HEK293 (cell line): Measurements from ENCODE around the gene ADH4.
"Not testable (repeated sequence)": the region's sequence is repeated elsewhere in the genome, so short reads cannot be mapped to it uniquely, and the experiment has no call there.

Experiments used
- CTCF ChIA-PET: fragments of 350-600 bp; formaldehyde crosslinking; extraction: SDS; loops from one replicate; lab custom pipeline; 2021; ENCODE audit warnings: antibody characterized with exemption; lab: Yijun Ruan, JAX
- POLR2A ChIA-PET: fragments of 300-600 bp; formaldehyde crosslinking; extraction: SDS; loops from one replicate; lab custom pipeline; 2020; ENCODE audit warnings: antibody characterized with exemption, inconsistent platforms; lab: Yijun Ruan, JAX
- H3K27ac ChIP-seq: fragments of 200-500 bp; sonication (Bioruptor generic); 2 replicates; pipeline ENCODE4 v1.5.1; 2014; ENCODE audit warnings: low read depth, low read length, control low read depth, inconsistent platforms; ENCODE audit errors: extremely low read depth
- H3K36me3 ChIP-seq, 2 experiments: fragments of 200-500 bp in 1 of 2; sonication (Bioruptor generic) in 1 of 2; 1 replicate in 1 of 2; 2 replicates in 1 of 2; pipeline ENCODE4 v1.5.1; 2014 to 2017; ENCODE audit warnings: inconsistent platforms in 2 of 2, low read length in 2 of 2; ENCODE audit not compliant: control insufficient read depth in 2 of 2, insufficient read depth in 1 of 2
- H3K4me1 ChIP-seq: fragments of 200-500 bp; sonication (Bioruptor generic); 2 replicates; pipeline ENCODE4 v1.5.1; 2014; ENCODE audit warnings: mild to moderate bottlenecking, low read length, inconsistent platforms; ENCODE audit not compliant: control insufficient read depth, insufficient read depth
- H3K4me3 ChIP-seq: 2 replicates; pipeline ENCODE4 v1.5.1; 2011; ENCODE audit warnings: low read depth, mild to moderate bottlenecking, control low read depth, low read length, moderate library complexity
- H3K9me3 ChIP-seq: fragments of 200-500 bp; sonication (Bioruptor generic); 2 replicates; pipeline ENCODE4 v1.5.1; 2014; ENCODE audit warnings: low read depth, low read length, inconsistent platforms; ENCODE audit not compliant: control insufficient read depth, insufficient read depth
- BCL11A ChIP-seq: fragments of 450-650 bp; formaldehyde crosslinking; IDR thresholded peaks from 2 replicates; pipeline ENCODE4 v1.5.1; 2016; ENCODE audit warnings: low read depth, missing biosample characterization, missing genetic modification characterization
- KLF17 ChIP-seq: fragments of 450-650 bp; formaldehyde crosslinking; IDR thresholded peaks from 2 replicates; pipeline ENCODE4 v1.5.1; 2016; ENCODE audit warnings: missing biosample characterization, missing genetic modification characterization
- SALL2 ChIP-seq: fragments of 450-650 bp; formaldehyde crosslinking; IDR thresholded peaks from 2 replicates; pipeline ENCODE4 v1.5.0; 2017; ENCODE audit warnings: missing biosample characterization, mild to moderate bottlenecking, missing genetic modification characterization, borderline replicate concordance
- ZBTB8A ChIP-seq: fragments of 450-650 bp; formaldehyde crosslinking; IDR thresholded peaks from 2 replicates; pipeline ENCODE4 v1.5.1; 2016; ENCODE audit warnings: missing biosample characterization, missing genetic modification characterization
- ZFP41 ChIP-seq: fragments of 450-650 bp; formaldehyde crosslinking; IDR thresholded peaks from 2 replicates; pipeline ENCODE4 v1.5.1; 2016; ENCODE audit warnings: missing biosample characterization, missing genetic modification characterization, borderline replicate concordance
- ZNF132 ChIP-seq: fragments of 450-650 bp; formaldehyde crosslinking; IDR thresholded peaks from 2 replicates; pipeline ENCODE4 v1.5.1; 2017; ENCODE audit warnings: missing biosample characterization, missing genetic modification characterization, borderline replicate concordance
- ZNF2 ChIP-seq: fragments of 450-650 bp; formaldehyde crosslinking; IDR thresholded peaks from 2 replicates; pipeline ENCODE4 v1.5.1; 2016; ENCODE audit warnings: missing biosample characterization, missing genetic modification characterization
- ZNF302 ChIP-seq: fragments of 450-650 bp; formaldehyde crosslinking; IDR thresholded peaks from 2 replicates; pipeline ENCODE4 v1.5.1; 2016; ENCODE audit warnings: missing biosample characterization, missing genetic modification characterization, low read depth
- ZNF610 ChIP-seq: fragments of 450-650 bp; formaldehyde crosslinking; IDR thresholded peaks from 2 replicates; pipeline ENCODE4 v1.5.1; 2016; ENCODE audit warnings: missing biosample characterization, missing genetic modification characterization, borderline replicate concordance
- ZNF707 ChIP-seq: fragments of 450-650 bp; formaldehyde crosslinking; IDR thresholded peaks from 2 replicates; pipeline ENCODE4 v1.5.1; 2016; ENCODE audit warnings: missing biosample characterization, missing genetic modification characterization
- ZNF777 ChIP-seq: fragments of 450-650 bp; formaldehyde crosslinking; IDR thresholded peaks from 2 replicates; pipeline ENCODE4 v1.5.1; 2017; ENCODE audit warnings: missing biosample characterization, missing genetic modification characterization, borderline replicate concordance
- TF ChIP-seq, protein P1 (sequence below): fragments of 450-650 bp; formaldehyde crosslinking; IDR thresholded peaks from 2 replicates; pipeline ENCODE4 v1.5.1; 2016; ENCODE audit warnings: missing biosample characterization, missing genetic modification characterization
- TF ChIP-seq, protein P2 (sequence below): fragments of 450-650 bp; formaldehyde crosslinking; IDR thresholded peaks from 2 replicates; pipeline ENCODE4 v1.5.1; 2016; ENCODE audit warnings: missing biosample characterization, missing genetic modification characterization
- TF ChIP-seq, protein P3 (sequence below): fragments of 450-650 bp; formaldehyde crosslinking; IDR thresholded peaks from 2 replicates; pipeline ENCODE4 v1.5.1; 2016; ENCODE audit warnings: missing biosample characterization, missing genetic modification characterization, low read depth

ADH4 gene

GRCh38 chr4:99120501-99120900 lies 23.6 kb downstream of the ADH4 start (continued):
- TF ChIP-seq, protein P1, sequence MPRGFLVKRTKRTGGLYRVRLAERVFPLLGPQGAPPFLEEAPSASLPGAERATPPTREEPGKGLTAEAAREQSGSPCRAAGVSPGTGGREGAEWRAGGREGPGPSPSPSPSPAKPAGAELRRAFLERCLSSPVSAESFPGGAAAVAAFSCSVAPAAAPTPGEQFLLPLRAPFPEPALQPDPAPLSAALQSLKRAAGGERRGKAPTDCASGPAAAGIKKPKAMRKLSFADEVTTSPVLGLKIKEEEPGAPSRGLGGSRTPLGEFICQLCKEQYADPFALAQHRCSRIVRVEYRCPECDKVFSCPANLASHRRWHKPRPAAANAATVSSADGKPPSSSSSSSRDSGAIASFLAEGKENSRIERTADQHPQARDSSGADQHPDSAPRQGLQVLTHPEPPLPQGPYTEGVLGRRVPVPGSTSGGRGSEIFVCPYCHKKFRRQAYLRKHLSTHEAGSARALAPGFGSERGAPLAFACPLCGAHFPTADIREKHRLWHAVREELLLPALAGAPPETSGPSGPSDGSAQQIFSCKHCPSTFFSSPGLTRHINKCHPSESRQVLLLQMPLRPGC (tag by site-specific recombination): no peak
- TF ChIP-seq, all 188 proteins: peak for 0

- no peak overlapping the region for H3K27ac ChIP-seq
- ChIA-PET CTCF (interaction anchor here (0.6 to 1.2 kb wide), 4 partner anchors 288 to 951 kb away, joined by 3 to 5 read pairs (median 3); no protein-coding TSS in a partner anchor), POLR2A (no interaction called here)
- no peak for TF ChIP-seq ZBTB8A (tag by site-specific recombination)
- TF ChIP-seq ZNF707 (tag by site-specific recombination): no peak
- no peak for TF ChIP-seq ZNF302 (tag by site-specific recombination)
- no peak for TF ChIP-seq ZNF2 (tag by site-specific recombination)
- TF ChIP-seq BCL11A: no peak
- no peak for TF ChIP-seq ZFP41 (tag by site-specific recombination)
- TF ChIP-seq KLF17 (tag by site-specific recombination): no peak
- no peak for TF ChIP-seq ZNF610
- TF ChIP-seq, protein P2, sequence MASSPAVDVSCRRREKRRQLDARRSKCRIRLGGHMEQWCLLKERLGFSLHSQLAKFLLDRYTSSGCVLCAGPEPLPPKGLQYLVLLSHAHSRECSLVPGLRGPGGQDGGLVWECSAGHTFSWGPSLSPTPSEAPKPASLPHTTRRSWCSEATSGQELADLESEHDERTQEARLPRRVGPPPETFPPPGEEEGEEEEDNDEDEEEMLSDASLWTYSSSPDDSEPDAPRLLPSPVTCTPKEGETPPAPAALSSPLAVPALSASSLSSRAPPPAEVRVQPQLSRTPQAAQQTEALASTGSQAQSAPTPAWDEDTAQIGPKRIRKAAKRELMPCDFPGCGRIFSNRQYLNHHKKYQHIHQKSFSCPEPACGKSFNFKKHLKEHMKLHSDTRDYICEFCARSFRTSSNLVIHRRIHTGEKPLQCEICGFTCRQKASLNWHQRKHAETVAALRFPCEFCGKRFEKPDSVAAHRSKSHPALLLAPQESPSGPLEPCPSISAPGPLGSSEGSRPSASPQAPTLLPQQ: no peak
- no peak for TF ChIP-seq ZNF777
- TF ChIP-seq, protein P3, sequence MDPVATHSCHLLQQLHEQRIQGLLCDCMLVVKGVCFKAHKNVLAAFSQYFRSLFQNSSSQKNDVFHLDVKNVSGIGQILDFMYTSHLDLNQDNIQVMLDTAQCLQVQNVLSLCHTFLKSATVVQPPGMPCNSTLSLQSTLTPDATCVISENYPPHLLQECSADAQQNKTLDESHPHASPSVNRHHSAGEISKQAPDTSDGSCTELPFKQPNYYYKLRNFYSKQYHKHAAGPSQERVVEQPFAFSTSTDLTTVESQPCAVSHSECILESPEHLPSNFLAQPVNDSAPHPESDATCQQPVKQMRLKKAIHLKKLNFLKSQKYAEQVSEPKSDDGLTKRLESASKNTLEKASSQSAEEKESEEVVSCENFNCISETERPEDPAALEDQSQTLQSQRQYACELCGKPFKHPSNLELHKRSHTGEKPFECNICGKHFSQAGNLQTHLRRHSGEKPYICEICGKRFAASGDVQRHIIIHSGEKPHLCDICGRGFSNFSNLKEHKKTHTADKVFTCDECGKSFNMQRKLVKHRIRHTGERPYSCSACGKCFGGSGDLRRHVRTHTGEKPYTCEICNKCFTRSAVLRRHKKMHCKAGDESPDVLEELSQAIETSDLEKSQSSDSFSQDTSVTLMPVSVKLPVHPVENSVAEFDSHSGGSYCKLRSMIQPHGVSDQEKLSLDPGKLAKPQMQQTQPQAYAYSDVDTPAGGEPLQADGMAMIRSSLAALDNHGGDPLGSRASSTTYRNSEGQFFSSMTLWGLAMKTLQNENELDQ (tag by site-specific recombination): no peak
- TF ChIP-seq SALL2 (tag by site-specific recombination): no peak
- no peak for TF ChIP-seq ZNF132 (tag by site-specific recombination)
- H3K9me3 ChIP-seq: no peaks in the 10 kb centered on the region
- no peak overlapping the region for H3K4me3 ChIP-seq
- H3K36me3 ChIP-seq: no peaks in the 10 kb centered on the region
- no peaks in the 10 kb centered on the region for H3K4me1 ChIP-seq
Measured at GRCh38 chr4:99117876-99118693, 26.0 kb downstream of the ADH4 start.

DNA sequence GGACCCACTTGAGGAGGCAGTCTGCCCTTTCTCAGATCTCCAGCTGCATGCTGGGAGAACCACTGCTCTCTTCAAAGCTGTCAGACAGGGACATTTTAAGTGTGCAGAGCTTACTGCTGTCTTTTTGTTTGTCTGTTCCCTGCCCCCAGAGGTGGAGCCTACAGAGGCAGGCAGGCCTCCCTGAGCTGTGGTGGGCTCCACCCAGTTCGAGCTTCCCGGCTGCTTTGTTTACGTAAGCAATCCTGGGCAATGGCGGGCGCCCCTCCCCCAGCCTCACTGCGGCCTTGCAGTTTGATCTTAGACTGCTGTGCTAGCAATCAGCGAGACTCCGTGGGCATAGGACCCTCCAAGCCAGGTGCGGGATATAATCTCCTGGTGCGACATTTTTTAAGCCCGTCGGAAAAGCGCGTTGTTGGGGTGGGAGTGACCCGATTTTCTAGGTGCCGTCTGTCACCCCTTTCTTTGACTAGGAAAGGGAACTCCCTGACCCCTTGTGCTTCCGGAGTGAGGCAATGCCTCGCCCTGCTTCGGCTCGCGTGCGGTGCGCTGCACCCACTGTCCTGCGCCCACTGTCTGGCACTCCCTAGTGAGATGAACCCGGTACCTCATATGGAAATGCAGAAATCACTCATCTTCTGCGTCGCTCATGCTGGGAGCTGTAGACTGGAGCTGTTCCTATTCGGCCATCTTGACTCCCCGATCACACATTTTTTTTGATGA lies 26.8 kb downstream of the ADH4 start:
- CTCF ChIA-PET: interaction anchor here (0.6 to 1.2 kb wide), 4 partner anchors 289 to 950 kb away, joined by 3 to 5 read pairs (median 3); no protein-coding TSS in a partner anchor
- POLR2A ChIA-PET, H3K36me3 ChIP-seq, H3K9me3 ChIP-seq, H3K4me3 ChIP-seq, H3K4me1 ChIP-seq, H3K27ac ChIP-seq: not testable (repeated sequence)

DNA sequence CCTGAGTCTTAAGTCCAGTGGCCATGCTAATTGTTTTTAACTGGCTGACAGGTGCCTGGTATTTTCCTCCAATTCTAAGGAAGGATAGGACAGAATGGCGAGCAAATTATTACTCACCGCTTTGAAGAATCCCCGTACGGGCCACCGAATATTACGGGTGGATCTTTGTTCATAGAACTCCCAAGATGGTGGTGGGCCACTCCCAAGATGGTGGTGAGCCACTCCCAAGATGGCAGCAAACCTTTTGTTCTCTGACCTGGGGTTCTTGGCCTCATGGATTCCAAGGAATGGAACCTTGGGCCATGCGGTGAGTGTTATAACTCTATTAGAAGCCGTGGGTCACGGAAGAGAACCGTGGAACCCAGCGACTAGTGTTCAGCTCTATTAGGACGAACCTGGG lies 34.8 kb downstream of the ADH4 start:
- H3K27ac ChIP-seq, H3K9me3 ChIP-seq, H3K4me1 ChIP-seq, H3K4me3 ChIP-seq, POLR2A ChIA-PET, CTCF ChIA-PET, H3K36me3 ChIP-seq: not testable (repeated sequence)
